HEK293 (cell line): ENCODE measurements around the gene MACF1.

Experiments used
- CTCF ChIA-PET: fragments of 350-600 bp; formaldehyde crosslinking; extraction: SDS; loops from one replicate; lab custom pipeline; 2021; ENCODE audit warnings: antibody characterized with exemption; lab: Yijun Ruan, JAX
- POLR2A ChIA-PET: fragments of 300-600 bp; formaldehyde crosslinking; extraction: SDS; loops from one replicate; lab custom pipeline; 2020; ENCODE audit warnings: antibody characterized with exemption, inconsistent platforms; lab: Yijun Ruan, JAX
- H3K27ac ChIP-seq: fragments of 200-500 bp; sonication (Bioruptor generic); 2 replicates; pipeline ENCODE4 v1.5.1; 2014; ENCODE audit warnings: low read depth, low read length, control low read depth, inconsistent platforms; ENCODE audit errors: extremely low read depth
- H3K36me3 ChIP-seq, 2 experiments: fragments of 200-500 bp in 1 of 2; sonication (Bioruptor generic) in 1 of 2; 1 replicate in 1 of 2; 2 replicates in 1 of 2; pipeline ENCODE4 v1.5.1; 2014 to 2017; ENCODE audit warnings: inconsistent platforms in 2 of 2, low read length in 2 of 2; ENCODE audit not compliant: control insufficient read depth in 2 of 2, insufficient read depth in 1 of 2
- H3K4me1 ChIP-seq: fragments of 200-500 bp; sonication (Bioruptor generic); 2 replicates; pipeline ENCODE4 v1.5.1; 2014; ENCODE audit warnings: mild to moderate bottlenecking, low read length, inconsistent platforms; ENCODE audit not compliant: control insufficient read depth, insufficient read depth
- H3K4me3 ChIP-seq: 2 replicates; pipeline ENCODE4 v1.5.1; 2011; ENCODE audit warnings: low read depth, mild to moderate bottlenecking, control low read depth, low read length, moderate library complexity
- H3K9me3 ChIP-seq: fragments of 200-500 bp; sonication (Bioruptor generic); 2 replicates; pipeline ENCODE4 v1.5.1; 2014; ENCODE audit warnings: low read depth, low read length, inconsistent platforms; ENCODE audit not compliant: control insufficient read depth, insufficient read depth
- ATF2 ChIP-seq: fragments of 450-650 bp; formaldehyde crosslinking; IDR thresholded peaks from 2 replicates; pipeline ENCODE4 v1.5.1; 2016; ENCODE audit warnings: missing biosample characterization, missing genetic modification characterization, low read depth
- KLF1 ChIP-seq: fragments of 450-650 bp; formaldehyde crosslinking; IDR thresholded peaks from 2 replicates; pipeline ENCODE4 v1.5.1; 2016; ENCODE audit warnings: missing biosample characterization, missing genetic modification characterization
- KLF17 ChIP-seq: fragments of 450-650 bp; formaldehyde crosslinking; IDR thresholded peaks from 2 replicates; pipeline ENCODE4 v1.5.1; 2016; ENCODE audit warnings: missing biosample characterization, missing genetic modification characterization
- PRDM6 ChIP-seq: fragments of 450-650 bp; formaldehyde crosslinking; IDR thresholded peaks from 2 replicates; pipeline ENCODE4 v1.5.1; 2017; ENCODE audit warnings: missing biosample characterization, missing genetic modification characterization
- SP2 ChIP-seq: fragments of 450-650 bp; formaldehyde crosslinking; IDR thresholded peaks from 2 replicates; pipeline ENCODE4 v1.5.1; 2016; ENCODE audit warnings: missing biosample characterization, missing genetic modification characterization
- SP3 ChIP-seq: fragments of 450-650 bp; formaldehyde crosslinking; IDR thresholded peaks from 2 replicates; pipeline ENCODE4 v1.5.1; 2016; ENCODE audit warnings: missing biosample characterization, missing genetic modification characterization
- ZBTB1 ChIP-seq: fragments of 450-650 bp; formaldehyde crosslinking; IDR thresholded peaks from 2 replicates; pipeline ENCODE4 v1.5.1; 2016; ENCODE audit warnings: missing biosample characterization, missing genetic modification characterization
- ZEB2 ChIP-seq: fragments of 450-650 bp; formaldehyde crosslinking; IDR thresholded peaks from 2 replicates; pipeline ENCODE4 v1.5.1; 2016; ENCODE audit warnings: missing biosample characterization, missing genetic modification characterization
- ZFP37 ChIP-seq: fragments of 450-650 bp; formaldehyde crosslinking; IDR thresholded peaks from 2 replicates; pipeline ENCODE4 v1.5.1; 2016; ENCODE audit warnings: missing biosample characterization, missing genetic modification characterization
- ZNF184 ChIP-seq: fragments of 450-650 bp; IDR thresholded peaks from 2 replicates; pipeline ENCODE4 v1.5.1; 2018; ENCODE audit warnings: missing biosample characterization, mild to moderate bottlenecking, missing genetic modification characterization
- ZNF19 ChIP-seq: fragments of 450-650 bp; formaldehyde crosslinking; IDR thresholded peaks from 2 replicates; pipeline ENCODE4; 2016; ENCODE audit warnings: missing biosample characterization, missing genetic modification characterization, low read depth
- ZNF239 ChIP-seq: fragments of 450-650 bp; formaldehyde crosslinking; IDR thresholded peaks from 2 replicates; pipeline ENCODE4 v1.5.1; 2016; ENCODE audit warnings: missing biosample characterization, missing genetic modification characterization
- ZNF24 ChIP-seq: fragments of 450-650 bp; formaldehyde crosslinking; IDR thresholded peaks from 2 replicates; pipeline ENCODE4 v1.5.1; 2016; ENCODE audit warnings: missing biosample characterization, missing genetic modification characterization
- ZNF274 ChIP-seq, 2 experiments: fragments of 200-500 bp in 1 of 2; fragments of 450-650 bp in 1 of 2; sonication (Bioruptor generic) in 1 of 2; formaldehyde crosslinking in 1 of 2; IDR thresholded peaks; 2 replicates each; pipeline versions ENCODE4 v1.5.1 to v1.6.1; 2014 to 2016; ENCODE audit warnings: borderline replicate concordance in 1 of 2, inconsistent platforms in 1 of 2, low read length in 1 of 2, missing biosample characterization in 1 of 2, missing genetic modification characterization in 1 of 2
- ZNF354C ChIP-seq: fragments of 450-650 bp; formaldehyde crosslinking; IDR thresholded peaks from 2 replicates; pipeline ENCODE4 v1.5.1; 2016; ENCODE audit warnings: missing biosample characterization, missing genetic modification characterization, low read depth, borderline replicate concordance
- ZNF362 ChIP-seq: fragments of 450-650 bp; formaldehyde crosslinking; IDR thresholded peaks from 2 replicates; pipeline ENCODE4 v1.5.1; 2016; ENCODE audit warnings: missing biosample characterization, missing genetic modification characterization
- ZNF473 ChIP-seq: fragments of 450-650 bp; formaldehyde crosslinking; IDR thresholded peaks from 2 replicates; pipeline ENCODE4 v1.5.1; 2017; ENCODE audit warnings: missing biosample characterization, missing genetic modification characterization
- ZNF48 ChIP-seq: fragments of 450-650 bp; formaldehyde crosslinking; IDR thresholded peaks from 2 replicates; pipeline ENCODE4 v1.5.1; 2016; ENCODE audit warnings: missing biosample characterization, missing genetic modification characterization
- ZNF610 ChIP-seq: fragments of 450-650 bp; formaldehyde crosslinking; IDR thresholded peaks from 2 replicates; pipeline ENCODE4 v1.5.1; 2016; ENCODE audit warnings: missing biosample characterization, missing genetic modification characterization, borderline replicate concordance
- ZNF707 ChIP-seq: fragments of 450-650 bp; formaldehyde crosslinking; IDR thresholded peaks from 2 replicates; pipeline ENCODE4 v1.5.1; 2016; ENCODE audit warnings: missing biosample characterization, missing genetic modification characterization
- ZNF747 ChIP-seq: fragments of 450-650 bp; formaldehyde crosslinking; IDR thresholded peaks from 2 replicates; pipeline ENCODE4 v1.5.1; 2016; ENCODE audit warnings: missing biosample characterization, missing genetic modification characterization
- ZNF777 ChIP-seq: fragments of 450-650 bp; formaldehyde crosslinking; IDR thresholded peaks from 2 replicates; pipeline ENCODE4 v1.5.1; 2017; ENCODE audit warnings: missing biosample characterization, missing genetic modification characterization, borderline replicate concordance
- ZNF791 ChIP-seq: fragments of 450-650 bp; formaldehyde crosslinking; IDR thresholded peaks from 2 replicates; pipeline ENCODE4 v1.5.1; 2016; ENCODE audit warnings: missing biosample characterization, missing genetic modification characterization
- TF ChIP-seq, protein P1 (sequence below): fragments of 450-650 bp; formaldehyde crosslinking; conservative IDR thresholded peaks from 2 replicates; pipeline ENCODE4 v1.5.1; 2016; ENCODE audit warnings: low read depth, missing biosample characterization, missing genetic modification characterization
- TF ChIP-seq, protein P2 (sequence below): fragments of 450-650 bp; formaldehyde crosslinking; IDR thresholded peaks from 2 replicates; pipeline ENCODE4; 2016; ENCODE audit warnings: missing biosample characterization, missing genetic modification characterization

Gene MACF1

DNA sequence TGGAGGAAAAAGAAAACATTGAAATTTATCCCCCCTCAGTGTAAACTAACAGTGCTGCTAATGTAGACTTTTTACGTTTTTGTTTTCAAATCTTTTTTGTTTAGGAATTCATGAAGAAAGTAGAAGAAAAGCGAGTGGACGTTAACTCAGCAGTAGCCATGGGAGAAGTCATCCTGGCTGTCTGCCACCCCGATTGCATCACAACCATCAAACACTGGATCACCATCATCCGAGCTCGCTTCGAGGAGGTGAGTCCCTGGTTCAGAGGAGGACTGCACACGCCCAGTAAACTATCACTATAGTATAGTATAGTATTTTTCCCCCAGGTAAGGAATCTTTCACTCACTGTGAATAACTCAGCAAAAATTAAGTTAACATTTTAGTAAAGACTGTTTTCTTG lies 249.1 kb downstream of the MACF1 start:
- H3K27ac ChIP-seq: no peak overlapping the region
- no peak for TF ChIP-seq ZNF184 (tag by site-specific recombination)
- no peak for TF ChIP-seq ZNF707
- TF ChIP-seq, protein P1, sequence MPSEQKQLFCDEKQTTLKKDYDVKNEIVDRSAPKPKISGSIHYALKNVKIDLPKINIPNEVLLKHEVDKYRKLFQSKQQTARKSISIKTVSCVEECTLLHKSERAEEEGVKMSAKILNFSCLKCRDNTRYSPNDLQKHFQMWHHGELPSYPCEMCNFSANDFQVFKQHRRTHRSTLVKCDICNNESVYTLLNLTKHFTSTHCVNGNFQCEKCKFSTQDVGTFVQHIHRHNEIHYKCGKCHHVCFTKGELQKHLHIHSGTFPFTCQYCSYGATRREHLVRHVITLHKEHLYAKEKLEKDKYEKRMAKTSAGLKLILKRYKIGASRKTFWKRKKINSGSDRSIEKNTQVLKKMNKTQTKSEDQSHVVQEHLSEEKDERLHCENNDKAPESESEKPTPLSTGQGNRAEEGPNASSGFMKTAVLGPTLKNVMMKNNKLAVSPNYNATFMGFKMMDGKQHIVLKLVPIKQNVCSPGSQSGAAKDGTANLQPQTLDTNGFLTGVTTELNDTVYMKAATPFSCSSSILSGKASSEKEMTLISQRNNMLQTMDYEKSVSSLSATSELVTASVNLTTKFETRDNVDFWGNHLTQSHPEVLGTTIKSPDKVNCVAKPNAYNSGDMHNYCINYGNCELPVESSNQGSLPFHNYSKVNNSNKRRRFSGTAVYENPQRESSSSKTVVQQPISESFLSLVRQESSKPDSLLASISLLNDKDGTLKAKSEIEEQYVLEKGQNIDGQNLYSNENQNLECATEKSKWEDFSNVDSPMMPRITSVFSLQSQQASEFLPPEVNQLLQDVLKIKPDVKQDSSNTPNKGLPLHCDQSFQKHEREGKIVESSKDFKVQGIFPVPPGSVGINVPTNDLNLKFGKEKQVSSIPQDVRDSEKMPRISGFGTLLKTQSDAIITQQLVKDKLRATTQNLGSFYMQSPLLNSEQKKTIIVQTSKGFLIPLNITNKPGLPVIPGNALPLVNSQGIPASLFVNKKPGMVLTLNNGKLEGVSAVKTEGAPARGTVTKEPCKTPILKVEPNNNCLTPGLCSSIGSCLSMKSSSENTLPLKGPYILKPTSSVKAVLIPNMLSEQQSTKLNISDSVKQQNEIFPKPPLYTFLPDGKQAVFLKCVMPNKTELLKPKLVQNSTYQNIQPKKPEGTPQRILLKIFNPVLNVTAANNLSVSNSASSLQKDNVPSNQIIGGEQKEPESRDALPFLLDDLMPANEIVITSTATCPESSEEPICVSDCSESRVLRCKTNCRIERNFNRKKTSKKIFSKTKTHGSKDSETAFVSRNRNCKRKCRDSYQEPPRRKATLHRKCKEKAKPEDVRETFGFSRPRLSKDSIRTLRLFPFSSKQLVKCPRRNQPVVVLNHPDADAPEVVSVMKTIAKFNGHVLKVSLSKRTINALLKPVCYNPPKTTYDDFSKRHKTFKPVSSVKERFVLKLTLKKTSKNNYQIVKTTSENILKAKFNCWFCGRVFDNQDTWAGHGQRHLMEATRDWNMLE (tag by site-specific recombination): no peak
- TF ChIP-seq ZNF354C (tag by site-specific recombination): no peak
- TF ChIP-seq KLF1 (tag by site-specific recombination): no peak
- TF ChIP-seq ZNF274 (IDR thresholded peaks at IDR 0.05; ENCODE audit: low read length): no peak
- no peak for TF ChIP-seq ZNF274 (tag by site-specific recombination; IDR thresholded peaks at IDR 0.05; ENCODE audit: borderline replicate concordance)
- TF ChIP-seq ZNF777 (tag by site-specific recombination): no peak
- TF ChIP-seq ZNF610: no peak
- TF ChIP-seq, protein P2, sequence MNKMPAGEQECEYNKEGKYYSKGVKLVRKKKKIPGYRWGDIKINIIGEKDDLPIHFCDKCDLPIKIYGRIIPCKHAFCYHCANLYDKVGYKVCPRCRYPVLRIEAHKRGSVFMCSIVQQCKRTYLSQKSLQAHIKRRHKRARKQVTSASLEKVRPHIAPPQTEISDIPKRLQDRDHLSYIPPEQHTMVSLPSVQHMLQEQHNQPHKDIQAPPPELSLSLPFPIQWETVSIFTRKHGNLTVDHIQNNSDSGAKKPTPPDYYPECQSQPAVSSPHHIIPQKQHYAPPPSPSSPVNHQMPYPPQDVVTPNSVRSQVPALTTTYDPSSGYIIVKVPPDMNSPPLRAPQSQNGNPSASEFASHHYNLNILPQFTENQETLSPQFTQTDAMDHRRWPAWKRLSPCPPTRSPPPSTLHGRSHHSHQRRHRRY: no peak
- TF ChIP-seq ZNF473 (tag by site-specific recombination): no peak
- no peak for TF ChIP-seq ZNF747 (tag by site-specific recombination)
- TF ChIP-seq ZNF24 (tag by site-specific recombination): no peak
- no peak for TF ChIP-seq SP2 (tag by site-specific recombination)
- TF ChIP-seq ZNF239 (tag by site-specific recombination): no peak
- no peak for TF ChIP-seq ZEB2 (tag by site-specific recombination)
- TF ChIP-seq ZNF19 (tag by site-specific recombination): no peak
- TF ChIP-seq PRDM6: no peak
- TF ChIP-seq SP3 (tag by site-specific recombination): no peak
- TF ChIP-seq ZFP37: no peak
- peaks cover 70 to 98% of the 10 kb centered on the region in 2 experiments for H3K36me3 ChIP-seq
- ChIA-PET POLR2A (no interaction called here), CTCF (interaction anchor here (0.7 to 0.9 kb wide), 2 partner anchors 345 to 347 kb away, joined by 3 read pairs; no protein-coding TSS in a partner anchor)
- no peaks in the 10 kb centered on the region for H3K9me3 ChIP-seq
- no peak overlapping the region for H3K4me3 ChIP-seq
- no peaks in the 10 kb centered on the region for H3K4me1 ChIP-seq

GRCh38 chr1:39458991-39459390 lies 254.5 kb downstream of the MACF1 start:
- H3K27ac ChIP-seq: no peak overlapping the region
- POLR2A ChIA-PET: no interaction called here
- H3K4me1 ChIP-seq: no peaks in the 10 kb centered on the region
- H3K9me3 ChIP-seq: no peaks in the 10 kb centered on the region
- peaks cover 78 to 98% of the 10 kb centered on the region in 2 experiments for H3K36me3 ChIP-seq
- no peak overlapping the region for H3K4me3 ChIP-seq
- CTCF ChIA-PET: interaction anchor here (1.7 kb wide), 2 partner anchors 12 to 80 kb away, joined by 6 to 9 read pairs; no protein-coding TSS in a partner anchor
- TF ChIP-seq ZNF791 (tag by site-specific recombination): no peak
- no peak for TF ChIP-seq ATF2 (tag by site-specific recombination)
- TF ChIP-seq KLF17 (tag by site-specific recombination): no peak
- no peak for TF ChIP-seq ZBTB1
- TF ChIP-seq ZNF362: no peak
- no peak for TF ChIP-seq KLF1 (tag by site-specific recombination)
- no peak for TF ChIP-seq ZNF48 (tag by site-specific recombination)
- no peak for TF ChIP-seq SP3 (tag by site-specific recombination)
